SK-N-SH (cell line): ENCODE results near the gene PCP2. TPM values are rescaled to one million over a fixed set of nuclear protein-coding genes. Genes with fewer than 3 reads are reported as not detected.

Experiments used
- CTCF ChIA-PET: fragments of 300-600, 350-600 bp; formaldehyde crosslinking; extraction: SDS; loops from one replicate; lab custom pipeline; 2021; lab: Yijun Ruan, JAX
- POLR2A ChIA-PET: fragments of 350-600 bp; sonication (Branson Sonifier 250); formaldehyde crosslinking; extraction: SDS; loops from one replicate; lab custom pipeline; 2020; ENCODE audit warnings: antibody characterized with exemption, inconsistent platforms; lab: Yijun Ruan, JAX
- DNase-seq: peaks from one replicate; pipeline ENCODE4 v3.0.0; 2012
- H2AFZ ChIP-seq: fragments of 200-600 bp; sonication (generic); 2 replicates; pipeline ENCODE4 v1.8.1; 2016; ENCODE audit warnings: antibody characterized with exemption, mild to moderate bottlenecking, low read depth
- H3F3A ChIP-seq: fragments of 200-600 bp; sonication (generic); replicated peaks from 2 replicates; pipeline ENCODE3; 2016; ENCODE audit warnings: antibody characterized with exemption, mild to moderate bottlenecking; ENCODE audit not compliant: insufficient read depth
- H3K27ac ChIP-seq, 2 experiments: fragments of 200-500 bp in 1 of 2; fragments of 200-600 bp in 1 of 2; sonication (Bioruptor generic) in 1 of 2; sonication (generic), shearing (Covaris generic) in 1 of 2; 2 replicates each; pipeline versions ENCODE4 v1.5.1 to v1.6.1; 2014 to 2016; ENCODE audit warnings: low read depth in 2 of 2, inconsistent platforms in 1 of 2, low read length in 1 of 2, mild to moderate bottlenecking in 1 of 2, mixed read lengths in 1 of 2
- H3K27me3 ChIP-seq: fragments of 200-600 bp; sonication (generic), shearing (Covaris generic); 2 replicates; pipeline ENCODE4 v1.6.1; 2016; ENCODE audit warnings: mixed run types; ENCODE audit not compliant: insufficient read depth
- H3K36me3 ChIP-seq, 2 experiments: fragments of 200-500 bp in 1 of 2; fragments of 200-600 bp in 1 of 2; sonication (Bioruptor generic) in 1 of 2; sonication (generic) in 1 of 2; replicated peaks in 1 of 2; 2 replicates each; pipeline versions ENCODE3 to v1.5.1; 2014 to 2016; ENCODE audit warnings: low read length in 1 of 2, mild to moderate bottlenecking in 1 of 2; ENCODE audit not compliant: insufficient read depth in 2 of 2, control insufficient read depth in 1 of 2
- H3K4me1 ChIP-seq, 2 experiments: fragments of 200-500 bp in 1 of 2; fragments of 200-600 bp in 1 of 2; sonication (Bioruptor generic) in 1 of 2; sonication (generic), shearing (Covaris generic) in 1 of 2; 2 replicates each; pipeline versions ENCODE4 v1.5.1 to v1.6.1; 2014 to 2016; ENCODE audit warnings: low read depth in 1 of 2, low read length in 1 of 2, mixed run types in 1 of 2; ENCODE audit not compliant: insufficient read depth in 2 of 2, control insufficient read depth in 1 of 2
- H3K4me2 ChIP-seq: fragments of 200-600 bp; sonication (generic), shearing (Covaris generic); 2 replicates; pipeline ENCODE4 v1.6.1; 2017; ENCODE audit warnings: mixed run types
- H3K4me3 ChIP-seq, 2 experiments: fragments of 200-500 bp in 1 of 2; fragments of 200-600 bp in 1 of 2; sonication (Bioruptor generic) in 1 of 2; sonication (generic), shearing (Covaris generic) in 1 of 2; 2 replicates each; pipeline versions ENCODE4 v1.5.1 to v1.8.1; 2014 to 2016; ENCODE audit warnings: low read depth in 2 of 2, inconsistent platforms in 1 of 2, low read length in 1 of 2, mild to moderate bottlenecking in 1 of 2, mixed read lengths in 1 of 2, moderate library complexity in 1 of 2
- H3K79me2 ChIP-seq: fragments of 200-600 bp; sonication (generic); 2 replicates; pipeline ENCODE4 v1.8.1; 2017; ENCODE audit warnings: mild to moderate bottlenecking; ENCODE audit not compliant: insufficient read depth
- H3K9ac ChIP-seq: fragments of 200-600 bp; sonication (generic); 2 replicates; pipeline ENCODE4 v1.6.1; 2017; ENCODE audit warnings: mixed run types
- H3K9me2 ChIP-seq: fragments of 200-600 bp; sonication (generic); 2 replicates; pipeline ENCODE4 v1.6.1; 2017; ENCODE audit warnings: mixed run types
- H3K9me3 ChIP-seq: fragments of 200-600 bp; sonication (generic); 2 replicates; pipeline ENCODE4 v1.6.1; 2017; ENCODE audit warnings: mixed run types, mild to moderate bottlenecking, moderate library complexity
- H4K20me1 ChIP-seq: fragments of 200-600 bp; sonication (generic); 2 replicates; pipeline ENCODE4 v1.6.1; 2017; ENCODE audit warnings: mild to moderate bottlenecking, mixed run types; ENCODE audit not compliant: insufficient read depth
- ELF1 ChIP-seq: IDR thresholded peaks from 2 replicates; pipeline ENCODE4 v1.4.0; 2012
- EP300 ChIP-seq, 2 experiments: IDR thresholded peaks; 2 replicates each; pipeline versions ENCODE4 v1.4.0 to v1.6.1; 2012; ENCODE audit warnings: borderline replicate concordance in 1 of 2, low read depth in 1 of 2, low read length in 1 of 2
- FOXM1 ChIP-seq: IDR thresholded peaks from 2 replicates; pipeline ENCODE4 v1.4.0; 2012; ENCODE audit warnings: low read depth, mild to moderate bottlenecking
- GATA2 ChIP-seq: sonication (generic); formaldehyde crosslinking; IDR thresholded peaks from 2 replicates; pipeline ENCODE4 v1.5.0; 2020; ENCODE audit warnings: mild to moderate bottlenecking, missing genetic modification reagents
- IRF3 ChIP-seq: fragments of 150-350 bp; IDR thresholded peaks from 2 replicates; pipeline ENCODE4 v1.6.1; 2016; ENCODE audit warnings: mild to moderate bottlenecking, low read depth, low read length
- JUND ChIP-seq: IDR thresholded peaks from 2 replicates; pipeline ENCODE4 v1.4.0; 2012
- MAX ChIP-seq: IDR thresholded peaks from 2 replicates; pipeline ENCODE4 v1.4.0; 2012; ENCODE audit warnings: low read depth
- RXRA ChIP-seq: IDR thresholded peaks from 2 replicates; pipeline ENCODE4 v1.4.0; 2012; ENCODE audit warnings: low read depth, mild to moderate bottlenecking, borderline replicate concordance
- WGBS: methylation state at CpG from one replicate; pipeline ENCODE4 v1.1.6; 2017; ENCODE audit warnings: low lambda C conversion rate; 5-methylcytosine and 5-hydroxymethylcytosine counted together
- polyA plus RNA-seq, 3 experiments: library from polyadenylated mRNA; depleted of rRNA; stranded (reverse); fragments of >200 nt; gene quantifications; 2 replicates each; pipeline ENCODE4 v1.2.3, GENCODE V29; 2012
- TF ChIP-seq, protein P1 (sequence below): IDR thresholded peaks from 2 replicates; pipeline ENCODE4 v1.6.1; 2012; ENCODE audit warnings: mild to moderate bottlenecking, low read depth, low read length, moderate library complexity
- TF ChIP-seq, protein P2 (sequence below): fragments of 150-350 bp; IDR thresholded peaks from 2 replicates; pipeline ENCODE4 v1.6.1; 2017; ENCODE audit warnings: antibody characterized with exemption, low read length, low read depth, borderline replicate concordance
- TF ChIP-seq, protein P3 (sequence below): IDR thresholded peaks from 2 replicates; pipeline ENCODE4 v1.4.0; 2012; ENCODE audit warnings: low read depth, borderline replicate concordance

The PCP2 gene
- polyA plus RNA-seq, 1 of the 3 experiments (the other 2 are of a cell fraction), result not detected

- peaks cover 4% of the 10 kb centered on the region for H3F3A ChIP-seq
- ChIA-PET CTCF (interaction anchor here (1.2 to 2.7 kb wide), 4 partner anchors 15 to 163 kb away, joined by 3 to 14 read pairs (median 8); partner anchors contain the start of gene TRAPPC5), POLR2A (no interaction called here)
- H3K27ac ChIP-seq, result no peak within 1 kb of the TSS
- no peaks in the 10 kb centered on the region for H3K9me3 ChIP-seq
- peak; percentile 73 for DNase-seq
- H3K27me3 ChIP-seq, result peaks cover 37% of the 10 kb centered on the region
- no peak within 1 kb of the TSS for H3K4me2 ChIP-seq
- 6% methylated on average over 15 of the region's 61 CpGs for WGBS
- H4K20me1 ChIP-seq, result no peaks in the 10 kb centered on the region
- H3K4me3 ChIP-seq, result peak within 1 kb of the TSS in 1 of 2 experiments; percentile 21; a peak in 1 of 4 replicates
- H3K79me2 ChIP-seq, result no peaks in the 10 kb centered on the region
- H3K4me1 ChIP-seq, result peaks cover 0 to 4% of the 10 kb centered on the region in 2 experiments; a peak in 1 of 4 replicates
- no peak within 1 kb of the TSS for H3K9ac ChIP-seq
- no peaks in the 10 kb centered on the region for H3K36me3 ChIP-seq
- no peaks in the 10 kb centered on the region for H3K9me2 ChIP-seq
- TF ChIP-seq, protein P1, sequence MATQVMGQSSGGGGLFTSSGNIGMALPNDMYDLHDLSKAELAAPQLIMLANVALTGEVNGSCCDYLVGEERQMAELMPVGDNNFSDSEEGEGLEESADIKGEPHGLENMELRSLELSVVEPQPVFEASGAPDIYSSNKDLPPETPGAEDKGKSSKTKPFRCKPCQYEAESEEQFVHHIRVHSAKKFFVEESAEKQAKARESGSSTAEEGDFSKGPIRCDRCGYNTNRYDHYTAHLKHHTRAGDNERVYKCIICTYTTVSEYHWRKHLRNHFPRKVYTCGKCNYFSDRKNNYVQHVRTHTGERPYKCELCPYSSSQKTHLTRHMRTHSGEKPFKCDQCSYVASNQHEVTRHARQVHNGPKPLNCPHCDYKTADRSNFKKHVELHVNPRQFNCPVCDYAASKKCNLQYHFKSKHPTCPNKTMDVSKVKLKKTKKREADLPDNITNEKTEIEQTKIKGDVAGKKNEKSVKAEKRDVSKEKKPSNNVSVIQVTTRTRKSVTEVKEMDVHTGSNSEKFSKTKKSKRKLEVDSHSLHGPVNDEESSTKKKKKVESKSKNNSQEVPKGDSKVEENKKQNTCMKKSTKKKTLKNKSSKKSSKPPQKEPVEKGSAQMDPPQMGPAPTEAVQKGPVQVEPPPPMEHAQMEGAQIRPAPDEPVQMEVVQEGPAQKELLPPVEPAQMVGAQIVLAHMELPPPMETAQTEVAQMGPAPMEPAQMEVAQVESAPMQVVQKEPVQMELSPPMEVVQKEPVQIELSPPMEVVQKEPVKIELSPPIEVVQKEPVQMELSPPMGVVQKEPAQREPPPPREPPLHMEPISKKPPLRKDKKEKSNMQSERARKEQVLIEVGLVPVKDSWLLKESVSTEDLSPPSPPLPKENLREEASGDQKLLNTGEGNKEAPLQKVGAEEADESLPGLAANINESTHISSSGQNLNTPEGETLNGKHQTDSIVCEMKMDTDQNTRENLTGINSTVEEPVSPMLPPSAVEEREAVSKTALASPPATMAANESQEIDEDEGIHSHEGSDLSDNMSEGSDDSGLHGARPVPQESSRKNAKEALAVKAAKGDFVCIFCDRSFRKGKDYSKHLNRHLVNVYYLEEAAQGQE, result no peak
- TF ChIP-seq IRF3 (no peak), EP300 (IDR thresholded peaks at IDR 0.05; ENCODE audit: borderline replicate concordance in 1 of 2, low read depth in 1 of 2, low read length in 1 of 2) (no peak), ELF1 (no peak), GATA2 (CRISPR knock-in tag) (no peak), RXRA (no peak), MAX (no peak), JUND (no peak), FOXM1 (no peak)
- TF ChIP-seq, protein P2, sequence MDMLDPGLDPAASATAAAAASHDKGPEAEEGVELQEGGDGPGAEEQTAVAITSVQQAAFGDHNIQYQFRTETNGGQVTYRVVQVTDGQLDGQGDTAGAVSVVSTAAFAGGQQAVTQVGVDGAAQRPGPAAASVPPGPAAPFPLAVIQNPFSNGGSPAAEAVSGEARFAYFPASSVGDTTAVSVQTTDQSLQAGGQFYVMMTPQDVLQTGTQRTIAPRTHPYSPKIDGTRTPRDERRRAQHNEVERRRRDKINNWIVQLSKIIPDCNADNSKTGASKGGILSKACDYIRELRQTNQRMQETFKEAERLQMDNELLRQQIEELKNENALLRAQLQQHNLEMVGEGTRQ, result no peak
- TF ChIP-seq, protein P3, sequence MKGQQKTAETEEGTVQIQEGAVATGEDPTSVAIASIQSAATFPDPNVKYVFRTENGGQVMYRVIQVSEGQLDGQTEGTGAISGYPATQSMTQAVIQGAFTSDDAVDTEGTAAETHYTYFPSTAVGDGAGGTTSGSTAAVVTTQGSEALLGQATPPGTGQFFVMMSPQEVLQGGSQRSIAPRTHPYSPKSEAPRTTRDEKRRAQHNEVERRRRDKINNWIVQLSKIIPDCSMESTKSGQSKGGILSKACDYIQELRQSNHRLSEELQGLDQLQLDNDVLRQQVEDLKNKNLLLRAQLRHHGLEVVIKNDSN, result no peak
- no peak within 1 kb of the TSS for H2AFZ ChIP-seq
Measured at GRCh38 chr19:7636691-7637373, 3.3 kb upstream of the PCP2 start, which contains the start of gene STXBP2. Gene STXBP2 (plus strand): TSS chr19:7637110. CDS start chr19:7637150, 40 bp downstream.
